ENCODE measurements around the gene CDC7. TPM values are rescaled to one million over a fixed set of nuclear protein-coding genes. Genes with fewer than 3 reads are reported as not detected.

CDC7 gene
- total and polyA plus RNA-seq, 9 of the 15 experiments (the other 6 are each of a cell fraction or from before 2014, with no cell fraction given): 22.3 to 66.8 (median 44.2) TPM

GRCh38 chr1:91502672-91503184 lies 2.1 kb downstream of the CDC7 start (continued):
- TF ChIP-seq, protein P1, sequence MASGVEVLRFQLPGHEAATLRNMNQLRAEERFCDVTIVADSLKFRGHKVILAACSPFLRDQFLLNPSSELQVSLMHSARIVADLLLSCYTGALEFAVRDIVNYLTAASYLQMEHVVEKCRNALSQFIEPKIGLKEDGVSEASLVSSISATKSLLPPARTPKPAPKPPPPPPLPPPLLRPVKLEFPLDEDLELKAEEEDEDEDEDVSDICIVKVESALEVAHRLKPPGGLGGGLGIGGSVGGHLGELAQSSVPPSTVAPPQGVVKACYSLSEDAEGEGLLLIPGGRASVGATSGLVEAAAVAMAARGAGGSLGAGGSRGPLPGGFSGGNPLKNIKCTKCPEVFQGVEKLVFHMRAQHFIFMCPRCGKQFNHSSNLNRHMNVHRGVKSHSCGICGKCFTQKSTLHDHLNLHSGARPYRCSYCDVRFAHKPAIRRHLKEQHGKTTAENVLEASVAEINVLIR (CRISPR knock-in tag; IDR thresholded peaks at IDR 0.05): no peak
- no peak for TF ChIP-seq ZBTB1 (CRISPR knock-in tag; IDR thresholded peaks at IDR 0.05; ENCODE audit: borderline replicate concordance, low read depth)
- TF ChIP-seq, protein P2, sequence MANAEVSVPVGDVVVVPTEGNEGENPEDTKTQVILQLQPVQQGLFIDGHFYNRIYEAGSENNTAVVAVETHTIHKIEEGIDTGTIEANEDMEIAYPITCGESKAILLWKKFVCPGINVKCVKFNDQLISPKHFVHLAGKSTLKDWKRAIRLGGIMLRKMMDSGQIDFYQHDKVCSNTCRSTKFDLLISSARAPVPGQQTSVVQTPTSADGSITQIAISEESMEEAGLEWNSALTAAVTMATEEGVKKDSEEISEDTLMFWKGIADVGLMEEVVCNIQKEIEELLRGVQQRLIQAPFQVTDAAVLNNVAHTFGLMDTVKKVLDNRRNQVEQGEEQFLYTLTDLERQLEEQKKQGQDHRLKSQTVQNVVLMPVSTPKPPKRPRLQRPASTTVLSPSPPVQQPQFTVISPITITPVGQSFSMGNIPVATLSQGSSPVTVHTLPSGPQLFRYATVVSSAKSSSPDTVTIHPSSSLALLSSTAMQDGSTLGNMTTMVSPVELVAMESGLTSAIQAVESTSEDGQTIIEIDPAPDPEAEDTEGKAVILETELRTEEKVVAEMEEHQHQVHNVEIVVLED (CRISPR knock-in tag; IDR thresholded peaks at IDR 0.05): no peak
- peak; percentile 49 to 60 for TF ChIP-seq RAD21 (CRISPR knock-in tag; conservative IDR thresholded peaks at IDR 0.05 in 1 of 2, IDR thresholded peaks at IDR 0.05 in 1 of 2)
- no peak for TF ChIP-seq KDM5B (IDR thresholded peaks at IDR 0.05; ENCODE audit: insufficient replicate concordance, low read depth, low read length)
- TF ChIP-seq ELF2 (CRISPR knock-in tag; IDR thresholded peaks at IDR 0.05): no peak
- TF ChIP-seq ZNF280A (IDR thresholded peaks at IDR 0.05; ENCODE audit: low read depth, partially characterized antibody): no peak
- no peak for TF ChIP-seq NR3C1 (CRISPR knock-in tag; IDR thresholded peaks at IDR 0.05)
- TF ChIP-seq TARDBP (IDR thresholded peaks at IDR 0.05): no peak
- TF ChIP-seq, protein P3, sequence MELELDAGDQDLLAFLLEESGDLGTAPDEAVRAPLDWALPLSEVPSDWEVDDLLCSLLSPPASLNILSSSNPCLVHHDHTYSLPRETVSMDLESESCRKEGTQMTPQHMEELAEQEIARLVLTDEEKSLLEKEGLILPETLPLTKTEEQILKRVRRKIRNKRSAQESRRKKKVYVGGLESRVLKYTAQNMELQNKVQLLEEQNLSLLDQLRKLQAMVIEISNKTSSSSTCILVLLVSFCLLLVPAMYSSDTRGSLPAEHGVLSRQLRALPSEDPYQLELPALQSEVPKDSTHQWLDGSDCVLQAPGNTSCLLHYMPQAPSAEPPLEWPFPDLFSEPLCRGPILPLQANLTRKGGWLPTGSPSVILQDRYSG (tag; conservative IDR thresholded peaks at IDR 0.05; ENCODE audit: low read depth): no peak
- TF ChIP-seq MECOM (CRISPR knock-in tag; IDR thresholded peaks at IDR 0.05): no peak
- TF ChIP-seq IRF9 (tag; IDR thresholded peaks at IDR 0.05): no peak
- no peak for TF ChIP-seq KAT2B (IDR thresholded peaks at IDR 0.05; ENCODE audit: low read depth, low read length)
- no peak for TF ChIP-seq PPARD (CRISPR knock-in tag; IDR thresholded peaks at IDR 0.05)
- TF ChIP-seq TAF7 (tag; IDR thresholded peaks at IDR 0.05): no peak
- TF ChIP-seq MEIS2 (IDR thresholded peaks at IDR 0.05; ENCODE audit: partially characterized antibody): no peak
- no peak for TF ChIP-seq HINFP (tag; conservative IDR thresholded peaks at IDR 0.05; ENCODE audit: low read depth)
- no peak for TF ChIP-seq NFIC (IDR thresholded peaks at IDR 0.05)
